NCI-H2227 (cell line): ENCODE measurements around the gene DAAM1.
A peak's percentile ranks its signal among the peaks of the same experiment; 100 is the strongest.

Experiments
- DNase-seq: peaks from one replicate; lab custom pipeline; 2025; ENCODE audit not compliant: unreplicated experiment; lab: John Stamatoyannopoulos, UW

DAAM1 gene

GRCh38 chr14:59187118-59187517 is 1.3 kb upstream of the DAAM1 start:
- no peak for DNase-seq

GRCh38 chr14:59187802-59188460 is 536 bp upstream of the DAAM1 start:
- peak; percentile 79 for DNase-seq

GRCh38 chr14:59189091-59189785 is 771 bp downstream of the DAAM1 start:
- DNase-seq = no peak

- DNase-seq = peak; percentile 94
These were observed 1.4 kb downstream of the DAAM1 start for GRCh38 chr14:59189786-59190368.

- peak; percentile 51 for DNase-seq
These were observed 1.9 kb downstream of the DAAM1 start for GRCh38 chr14:59190372-59190771.

GRCh38 chr14:59195912-59196311 is 7.4 kb downstream of the DAAM1 start:
- no peak for DNase-seq

GRCh38 chr14:59197695-59198262 is 9.3 kb downstream of the DAAM1 start:
- DNase-seq = no peak

GRCh38 chr14:59199205-59199604 is 10.7 kb downstream of the DAAM1 start:
- DNase-seq = peak; percentile 5

GRCh38 chr14:59199614-59200013 is 11.1 kb downstream of the DAAM1 start:
- no peak for DNase-seq

- DNase-seq = no peak
These were observed 11.7 kb downstream of the DAAM1 start for GRCh38 chr14:59200195-59200594.

- DNase-seq = no peak
These were observed 13.6 kb downstream of the DAAM1 start for GRCh38 chr14:59202031-59202430.

GRCh38 chr14:59204305-59204704 is 15.8 kb downstream of the DAAM1 start:
- DNase-seq = no peak

GRCh38 chr14:59206892-59207291 is 18.4 kb downstream of the DAAM1 start:
- no peak for DNase-seq

GRCh38 chr14:59207506-59207933 is 19.1 kb downstream of the DAAM1 start:
- DNase-seq = no peak

GRCh38 chr14:59208224-59208814 is 19.9 kb downstream of the DAAM1 start:
- DNase-seq = no peak

- DNase-seq = no peak
These were observed 20.5 kb downstream of the DAAM1 start for GRCh38 chr14:59208954-59209353.

- no peak for DNase-seq
These were observed 22.2 kb downstream of the DAAM1 start for GRCh38 chr14:59210621-59211020.

- no peak for DNase-seq
These were observed 25.2 kb downstream of the DAAM1 start for GRCh38 chr14:59213368-59214315.

GRCh38 chr14:59214702-59215302 is 26.3 kb downstream of the DAAM1 start:
- DNase-seq = no peak

- DNase-seq = no peak
These were observed 26.9 kb downstream of the DAAM1 start for GRCh38 chr14:59215322-59215721.
